GM19324 (cell line): ENCODE data around the gene GNAT1.
A peak's percentile ranks its signal among the peaks of the same experiment; 100 is the strongest.
"Not testable (repeated sequence)": the region's sequence is repeated elsewhere in the genome, so short reads cannot be mapped to it uniquely, and the experiment has no call there.

ENCODE experiments used
- ATAC-seq: cut with Tn5 transposase; IDR thresholded peaks from one replicate; pipeline ENCODE4 v1.9.1; 2021; ENCODE audit warnings: mild to moderate bottlenecking, moderate library complexity; ENCODE audit not compliant: unreplicated experiment, low FRiP score

The GNAT1 gene

DNA sequence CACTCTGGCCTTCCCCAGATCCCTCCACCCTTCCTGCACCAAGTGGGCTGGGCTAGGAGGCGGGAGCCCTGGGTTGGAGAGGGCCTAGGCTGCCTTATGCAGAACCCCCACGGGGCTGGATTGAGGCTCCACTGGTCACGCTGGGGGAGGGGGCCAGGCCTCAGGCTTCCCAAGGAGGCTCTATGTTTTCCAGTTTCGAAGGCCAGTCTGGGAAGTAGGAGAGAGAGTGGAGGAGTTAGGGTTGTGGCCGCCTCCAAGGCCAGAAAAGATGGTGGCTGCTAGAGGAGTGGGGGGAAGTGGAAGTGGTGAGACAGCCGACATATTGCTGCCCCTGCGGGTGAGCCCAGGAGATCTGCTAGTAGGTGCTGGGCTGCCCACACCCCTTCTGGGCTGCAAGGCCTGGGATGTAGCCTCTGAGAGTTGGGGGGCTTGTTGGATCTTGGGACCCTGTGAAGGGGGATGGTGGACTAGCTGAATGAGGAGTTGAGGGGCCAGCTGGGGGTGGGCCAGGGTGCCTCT, 45.8 kb downstream of the GNAT1 start:
- no peak for ATAC-seq

DNA sequence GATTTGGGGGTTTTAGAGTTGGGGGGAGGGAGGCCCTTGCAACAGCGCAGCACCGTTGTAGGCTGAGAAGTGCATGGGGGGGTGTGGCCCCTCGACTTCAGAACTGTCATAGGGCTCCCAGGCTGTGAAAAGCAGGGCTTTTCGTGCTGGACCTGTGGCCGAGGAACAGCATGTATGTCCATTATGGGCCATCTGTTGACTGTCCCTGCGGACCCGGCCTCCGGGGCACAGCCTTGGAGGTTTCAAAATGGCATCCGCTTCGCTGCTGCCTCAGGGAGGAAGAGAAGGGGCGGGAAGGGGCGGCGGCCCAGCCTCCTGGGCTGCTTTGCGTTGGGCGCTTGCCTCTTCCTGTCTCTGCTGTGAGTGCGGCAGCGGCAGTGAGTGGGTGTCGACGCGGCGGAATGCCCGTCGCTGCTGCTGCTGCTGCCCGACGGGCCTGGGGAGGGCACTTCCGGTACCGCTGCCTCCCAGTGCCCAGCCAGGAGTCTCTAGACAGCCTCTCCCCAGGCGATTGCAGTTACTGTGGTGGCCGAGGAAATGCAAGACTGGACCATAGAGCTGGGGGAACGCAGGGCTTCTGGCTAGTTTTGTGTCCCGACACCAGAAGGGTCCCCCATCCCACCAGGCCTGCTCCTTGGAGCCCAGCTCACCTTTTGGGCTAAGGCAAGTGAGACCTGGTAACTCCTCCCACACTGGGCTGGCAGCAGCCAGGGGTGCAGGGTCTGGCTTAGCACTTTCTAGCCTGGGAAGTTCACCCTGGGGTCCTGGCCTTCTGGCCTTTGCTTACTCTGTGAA, 46.5 kb downstream of the GNAT1 start:
- peak; percentile 28 for ATAC-seq

DNA sequence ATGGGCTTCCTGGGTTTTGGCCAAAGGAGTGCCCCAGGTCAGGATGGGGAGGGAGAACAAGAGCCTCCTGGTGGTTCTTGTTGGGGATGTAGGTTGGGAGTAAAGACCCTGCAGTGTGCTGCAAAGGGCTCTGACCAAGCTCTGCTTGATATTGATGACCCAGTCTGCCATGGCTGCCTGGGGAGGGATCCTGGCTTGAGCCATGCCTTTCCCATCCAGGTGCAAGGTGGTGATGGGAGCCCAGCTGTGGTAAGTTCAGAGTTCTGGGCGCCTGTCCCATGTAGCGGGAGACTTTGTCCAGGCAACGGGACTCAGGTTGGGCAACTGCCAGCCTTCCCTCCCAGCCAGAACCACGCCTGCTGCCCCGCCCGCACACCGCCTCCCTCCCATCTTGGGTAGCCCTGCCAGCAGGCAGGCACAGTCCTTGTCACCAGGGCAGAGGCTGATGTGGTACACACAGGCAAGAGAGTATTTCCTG, 47.2 kb downstream of the GNAT1 start:
- no peak for ATAC-seq

DNA sequence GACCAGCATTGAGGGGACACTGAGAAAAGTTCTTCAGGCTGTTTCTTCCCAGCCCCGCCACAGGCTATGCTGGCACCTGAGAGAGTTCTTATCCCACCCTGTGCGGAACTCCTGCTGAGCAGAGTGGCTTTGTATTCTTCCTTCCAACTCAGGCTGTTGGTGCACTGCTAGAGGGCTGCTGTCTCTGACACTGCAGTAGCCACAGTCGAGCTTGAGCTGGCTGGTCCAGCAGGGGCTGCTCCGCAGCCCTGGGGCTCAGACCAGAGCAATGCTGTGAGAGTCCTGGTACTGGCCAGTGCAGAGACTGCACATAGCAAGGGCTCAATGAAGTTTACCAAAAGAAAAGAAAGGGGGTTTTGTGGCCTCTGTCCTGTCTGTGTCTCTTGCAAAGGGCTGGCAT, 48.2 kb downstream of the GNAT1 start:
- ATAC-seq: no peak

DNA sequence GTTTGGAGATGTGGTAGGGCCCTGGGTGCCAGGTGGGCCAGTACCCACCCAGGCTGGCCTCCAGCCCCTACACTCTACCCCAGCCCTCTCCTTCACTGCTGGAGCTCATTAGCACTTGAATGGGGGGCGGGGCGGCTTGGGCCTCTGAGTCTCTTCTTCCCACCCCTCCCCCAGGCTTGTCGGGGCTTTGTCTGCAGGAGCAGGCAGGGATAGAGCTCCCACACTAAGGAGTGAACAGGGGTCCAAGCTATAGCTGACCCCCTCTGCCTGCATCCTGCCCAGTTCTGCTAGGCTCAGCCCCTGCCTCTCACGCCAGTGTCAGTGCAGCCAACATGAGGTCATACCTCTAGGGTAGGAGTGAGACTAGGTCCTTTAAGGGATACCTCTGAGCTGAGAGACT, 49.8 kb downstream of the GNAT1 start:
- ATAC-seq: no peak

DNA sequence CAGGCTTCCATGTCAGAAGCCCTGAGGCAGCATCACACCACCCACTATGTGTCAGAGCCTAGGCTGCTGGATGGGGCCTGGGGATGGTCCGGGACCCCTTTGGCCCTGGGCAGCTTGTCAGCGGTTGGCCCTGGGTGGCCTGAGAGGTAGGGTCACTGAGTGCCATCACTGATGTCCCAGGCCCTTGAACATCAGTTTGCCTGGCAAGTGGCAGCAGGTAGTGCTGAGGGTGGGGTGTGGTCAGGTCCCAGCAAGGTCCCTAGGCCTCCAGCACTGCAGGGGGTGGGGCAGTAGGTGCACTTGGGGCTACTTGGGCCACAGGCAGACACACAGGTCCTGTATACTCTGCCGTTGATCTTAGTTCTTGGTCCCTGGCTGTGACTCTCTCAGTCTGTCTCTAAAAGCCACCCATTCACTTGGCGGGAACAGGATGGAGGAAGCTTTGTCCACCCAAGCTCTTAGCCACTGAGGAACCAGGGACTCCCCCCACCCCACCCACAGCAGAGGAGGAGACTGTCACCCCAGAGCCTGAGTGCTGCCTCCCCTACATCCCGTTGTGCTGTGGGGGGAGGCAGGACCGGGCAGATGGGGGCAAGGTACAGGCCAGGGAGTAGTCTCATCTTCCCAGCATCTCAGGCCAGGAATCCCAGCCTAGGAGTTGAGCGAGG, 50.4 kb downstream of the GNAT1 start:
- ATAC-seq: no peak

DNA sequence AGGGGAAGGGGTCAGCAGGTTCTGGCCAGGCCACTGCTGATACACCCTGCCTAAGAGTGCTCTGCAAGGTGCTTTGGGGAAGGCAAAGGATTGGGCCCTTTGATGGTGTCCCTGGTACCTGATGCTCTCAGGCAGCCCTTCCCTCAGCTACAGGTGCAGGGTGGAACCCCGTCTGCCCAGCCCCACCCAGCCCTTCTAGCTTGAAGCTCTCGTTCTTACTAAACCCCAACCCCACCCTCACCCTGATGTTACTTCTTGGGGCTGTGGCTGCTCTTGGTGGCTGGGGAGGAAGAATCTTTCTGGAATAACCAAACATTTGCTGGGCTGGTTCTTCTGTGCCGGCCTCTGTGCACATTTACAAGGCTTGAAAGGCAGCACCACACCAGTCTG, 51.0 kb downstream of the GNAT1 start:
- ATAC-seq: no peak

DNA sequence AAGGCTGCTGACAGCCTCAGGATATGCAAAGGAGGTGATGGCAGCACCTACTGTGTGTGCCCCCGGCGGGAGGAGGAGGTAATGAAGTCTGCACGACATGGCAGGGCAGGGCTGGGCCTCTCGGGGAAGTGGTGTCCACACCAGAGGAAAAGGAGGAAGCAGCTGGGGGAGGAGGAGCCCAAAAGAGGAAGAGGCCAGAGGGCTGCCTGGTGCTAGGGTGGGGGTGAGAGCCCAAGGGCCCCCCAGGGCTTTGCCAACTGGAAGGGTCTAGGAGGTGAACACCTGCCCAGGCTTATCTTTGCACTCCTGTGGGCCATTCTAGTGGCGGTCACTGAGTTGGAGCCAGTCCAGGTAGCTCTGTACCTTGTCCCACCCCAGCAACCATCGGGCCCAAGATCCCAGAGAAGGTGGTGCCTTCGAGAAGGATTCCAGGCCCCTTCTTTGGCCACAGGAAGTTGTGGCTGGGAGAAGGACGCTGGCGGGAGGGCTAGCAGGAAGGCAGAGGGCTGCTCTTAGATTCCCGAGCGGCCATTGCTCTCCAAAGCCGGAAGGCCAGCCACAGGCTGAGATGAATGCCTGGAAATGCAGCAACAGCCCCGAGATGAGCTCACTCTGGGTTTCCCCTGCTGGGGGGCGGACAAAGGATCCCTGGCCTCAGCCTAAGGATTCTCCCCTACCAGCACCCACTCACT, 51.6 kb downstream of the GNAT1 start:
- ATAC-seq: no peak

DNA sequence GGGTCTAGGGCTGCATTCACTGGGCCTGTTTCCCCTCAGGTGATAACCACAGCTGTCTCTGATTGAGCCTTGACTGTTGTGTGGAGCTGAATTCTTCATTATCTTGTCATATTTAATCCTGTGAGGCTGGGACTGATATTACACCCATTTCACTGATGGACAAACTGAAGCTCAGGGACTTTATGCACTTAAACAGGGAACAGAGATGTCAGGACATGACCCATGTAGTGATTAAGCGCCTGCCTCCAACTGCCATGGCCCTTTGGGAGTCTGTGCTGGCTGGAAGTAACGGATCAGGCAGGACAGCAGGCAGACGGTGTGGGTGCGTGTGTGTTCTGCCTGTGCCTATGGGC, 52.1 kb downstream of the GNAT1 start:
- ATAC-seq: no peak

DNA sequence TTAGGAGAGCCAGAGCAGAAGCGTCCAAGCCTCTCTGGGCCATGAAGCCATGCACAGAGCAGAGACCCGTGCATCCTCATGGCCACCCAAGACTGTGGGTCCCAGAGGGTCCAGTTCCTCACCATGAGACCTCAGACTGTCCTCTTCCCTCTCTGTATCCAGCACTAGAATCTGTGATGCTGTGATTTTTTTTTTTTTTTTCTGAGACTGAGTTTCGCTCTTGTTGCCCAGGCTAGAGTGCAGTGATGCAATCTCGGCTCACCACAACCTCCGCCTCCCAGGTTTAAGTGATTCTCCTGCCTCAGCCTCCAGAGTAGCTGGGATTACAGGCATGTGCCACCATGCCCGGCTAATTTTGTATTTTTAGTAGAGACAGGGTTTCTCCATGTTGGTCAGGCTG, 53.4 kb downstream of the GNAT1 start:
- ATAC-seq: not testable (repeated sequence)

DNA sequence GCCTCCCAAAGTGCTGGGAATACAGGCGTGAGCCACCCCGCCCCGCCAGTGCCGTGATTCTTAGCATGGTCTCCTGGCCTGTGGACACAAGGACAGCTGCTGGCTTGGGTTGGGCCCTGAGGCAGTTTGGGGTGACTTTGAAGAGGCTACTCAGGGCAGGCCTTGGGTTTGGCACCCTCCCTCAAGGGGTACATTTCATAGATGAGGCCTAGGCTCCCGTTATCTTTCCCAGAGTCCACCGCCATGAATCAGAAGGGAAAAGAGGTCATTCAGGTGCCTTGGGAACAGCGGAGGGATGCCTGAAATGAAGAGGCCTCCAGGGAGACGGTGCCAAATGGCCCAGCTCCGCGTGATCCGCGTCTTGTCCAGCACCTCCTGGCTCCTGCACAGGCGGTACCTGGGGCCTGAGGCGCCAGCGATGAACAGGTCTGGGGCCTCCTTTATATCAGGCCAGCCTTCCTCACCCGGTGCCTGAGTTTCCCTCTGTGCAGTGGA, 53.9 kb downstream of the GNAT1 start:
- no peak for ATAC-seq

DNA sequence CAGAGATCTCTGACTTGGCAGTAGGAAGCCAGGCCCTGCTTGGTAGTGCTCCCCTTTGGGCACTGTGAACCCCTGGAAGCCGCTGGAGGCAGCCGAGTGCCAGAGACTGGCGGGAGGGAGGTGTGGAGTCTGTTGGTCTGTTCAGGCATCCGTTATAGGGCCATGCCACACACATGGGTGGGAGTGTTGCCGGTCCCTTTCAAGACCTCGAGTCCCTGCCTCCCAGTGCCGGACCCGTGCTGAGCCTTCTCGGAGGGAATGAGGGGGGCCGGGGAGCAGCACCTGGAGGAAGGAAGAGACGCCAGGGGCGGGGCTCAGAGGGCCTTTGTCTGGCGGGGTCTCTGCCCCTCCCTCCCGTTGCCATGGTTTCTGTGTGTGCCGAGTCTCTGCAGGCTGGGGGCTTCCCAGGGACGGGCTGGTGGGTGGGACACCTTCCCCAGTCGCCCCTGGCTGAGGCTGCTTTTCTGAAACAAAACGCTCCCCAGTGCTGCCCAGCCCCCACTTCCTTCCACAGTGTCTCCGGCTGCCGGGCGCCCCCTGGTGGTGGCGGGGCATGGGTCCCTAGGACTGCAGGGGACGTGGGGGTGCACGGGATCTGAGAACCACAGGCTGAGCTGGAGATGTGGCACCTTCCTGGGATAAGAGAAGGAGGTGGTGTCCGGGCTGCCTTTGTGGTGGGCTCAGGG, 54.6 kb downstream of the GNAT1 start:
- ATAC-seq: no peak

DNA sequence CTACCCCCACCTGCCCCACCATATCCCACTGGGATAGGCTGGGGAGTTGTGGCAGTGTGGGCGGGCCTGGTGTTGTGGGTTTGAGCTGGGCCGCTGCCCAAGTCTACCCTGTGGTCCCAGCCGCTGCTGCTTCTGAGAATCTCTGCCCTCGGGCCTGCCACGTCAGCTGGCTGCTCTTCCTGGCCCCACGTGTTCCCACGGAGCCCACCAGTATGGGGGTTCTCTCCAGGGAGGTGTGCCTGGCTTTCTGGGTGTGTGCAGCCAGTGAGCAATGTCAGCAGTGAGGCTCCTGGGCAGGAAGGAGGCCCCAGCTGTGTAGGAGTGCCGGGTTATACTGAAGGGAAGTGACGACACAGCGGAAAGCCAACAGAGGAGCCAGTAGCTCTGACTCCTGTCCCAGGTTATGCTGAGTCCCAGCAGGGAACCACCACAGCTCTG, 55.1 kb downstream of the GNAT1 start:
- ATAC-seq: no peak
